ENCODE measurements around the gene ATP2C2. TPM values are rescaled to one million over a fixed set of nuclear protein-coding genes. Genes with fewer than 3 reads are reported as not detected.
A peak's percentile ranks its signal among the peaks of the same experiment; 100 is the strongest.

ATP2C2 gene
- total and polyA plus RNA-seq, 2 donors (not counting 1 experiment from before 2014, with no cell fraction given) = not detected

DNA sequence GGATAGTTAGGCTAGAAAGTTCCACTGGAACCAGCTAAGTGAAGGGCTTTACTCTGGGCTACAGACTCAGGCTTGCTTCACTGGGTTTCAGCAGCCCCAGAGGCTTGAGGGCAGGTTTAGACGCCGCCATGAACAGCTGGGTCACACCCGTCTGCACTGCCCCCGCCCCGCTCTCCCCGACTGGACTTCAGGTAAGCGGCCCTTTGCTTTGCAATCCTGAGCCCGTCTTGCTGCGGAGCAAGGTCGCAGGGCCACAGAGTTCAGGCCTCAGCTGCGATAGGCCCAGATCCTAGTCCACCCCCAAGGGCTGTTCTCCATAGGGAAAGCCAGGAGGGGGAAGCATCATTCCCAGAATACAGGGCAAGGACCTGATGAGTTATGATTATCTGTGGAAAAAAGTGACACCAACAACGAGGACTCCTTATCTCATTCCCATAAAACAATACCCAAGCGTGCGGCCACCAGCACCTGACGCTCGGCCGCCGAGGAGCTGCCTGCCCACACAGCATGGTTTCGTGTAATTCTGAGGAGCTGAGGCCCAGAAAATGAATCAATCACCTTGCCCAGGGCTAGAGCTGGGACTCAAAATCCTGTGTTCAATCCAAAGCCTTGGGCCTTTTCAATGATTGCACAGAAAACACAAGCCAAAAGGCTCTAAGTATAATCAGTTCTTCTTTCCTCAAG lies 115.7 kb downstream of the ATP2C2 start:
- WGBS (ENCODE audit: insufficient coverage) = 95% methylated on average over 17 of the region's 19 CpGs
- no peak overlapping the region for H3K9ac ChIP-seq (ENCODE audit: low read length)
- ATAC-seq (ENCODE audit: low read depth) = no peak
- Mint-ChIP-seq H3K4me1 (no peaks in the 10 kb centered on the region), H3K27me3 (no peaks in the 10 kb centered on the region), H3K27ac (no peak overlapping the region), H3K4me3 (no peak overlapping the region), H3K9me3 (ENCODE audit: insufficient read depth) (no peaks in the 10 kb centered on the region)
- no peak for DNase-seq
- no peak overlapping the region for H2AFZ ChIP-seq (ENCODE audit: insufficient read depth, low read depth, low read length, poor library complexity, severe bottlenecking)
- peaks cover 0 to 5% of the 10 kb centered on the region in 2 experiments for H3K36me3 ChIP-seq (replicated peaks in 1 of 2; ENCODE audit: control extremely low read depth in 1 of 2, control insufficient read depth in 1 of 2, extremely low read depth in 1 of 2, insufficient read depth in 2 of 2, low read length in 1 of 2)
- intact Hi-C loops (cut with micrococcal nuclease) = no loop called here
- H3K27me3 ChIP-seq (replicated peaks in 1 of 4; ENCODE audit: control extremely low read depth in 1 of 4, control insufficient read depth in 3 of 4, insufficient read depth in 4 of 4, low read length in 3 of 4) = no peaks in the 10 kb centered on the region
- H3K4me3 ChIP-seq (ENCODE audit: control extremely low read depth in 1 of 5, extremely low read depth in 1 of 5, insufficient read depth in 1 of 5, low read depth in 2 of 5, low read length in 4 of 5) = no peak overlapping the region
- H4K20me1 ChIP-seq (ENCODE audit: control insufficient read depth, insufficient read depth, low read length, poor library complexity, severe bottlenecking) = no peaks in the 10 kb centered on the region
- no peaks in the 10 kb centered on the region for H3K4me1 ChIP-seq (ENCODE audit: control insufficient read depth in 2 of 2, insufficient read depth in 2 of 2, low read length in 2 of 2)
- no peak for TF ChIP-seq CTCF (IDR thresholded peaks at IDR 0.05)
- TF ChIP-seq EZH2 (IDR thresholded peaks at IDR 0.05; ENCODE audit: borderline replicate concordance, insufficient read depth, low read depth, low read length, poor library complexity, severe bottlenecking) = no peak
- no peak overlapping the region for H3K27ac ChIP-seq (ENCODE audit: low read length in 2 of 2)
- no peaks in the 10 kb centered on the region for H3K9me3 ChIP-seq (ENCODE audit: control extremely low read depth in 1 of 3, control insufficient read depth in 2 of 3, insufficient read depth in 1 of 3, low read length in 2 of 3)
- POLR2A ChIA-PET = no interaction called here
- CTCF ChIA-PET = interaction anchor here (0.9 to 1.2 kb wide), 2 partner anchors 207 to 556 kb away, joined by 3 to 4 read pairs; no protein-coding TSS in a partner anchor
- no peak overlapping the region for H3K4me2 ChIP-seq (replicated peaks; ENCODE audit: low read depth, low read length, poor library complexity, severe bottlenecking)
- no peaks in the 10 kb centered on the region for H3K79me2 ChIP-seq (ENCODE audit: control insufficient read depth, insufficient read depth, low read length)

DNA sequence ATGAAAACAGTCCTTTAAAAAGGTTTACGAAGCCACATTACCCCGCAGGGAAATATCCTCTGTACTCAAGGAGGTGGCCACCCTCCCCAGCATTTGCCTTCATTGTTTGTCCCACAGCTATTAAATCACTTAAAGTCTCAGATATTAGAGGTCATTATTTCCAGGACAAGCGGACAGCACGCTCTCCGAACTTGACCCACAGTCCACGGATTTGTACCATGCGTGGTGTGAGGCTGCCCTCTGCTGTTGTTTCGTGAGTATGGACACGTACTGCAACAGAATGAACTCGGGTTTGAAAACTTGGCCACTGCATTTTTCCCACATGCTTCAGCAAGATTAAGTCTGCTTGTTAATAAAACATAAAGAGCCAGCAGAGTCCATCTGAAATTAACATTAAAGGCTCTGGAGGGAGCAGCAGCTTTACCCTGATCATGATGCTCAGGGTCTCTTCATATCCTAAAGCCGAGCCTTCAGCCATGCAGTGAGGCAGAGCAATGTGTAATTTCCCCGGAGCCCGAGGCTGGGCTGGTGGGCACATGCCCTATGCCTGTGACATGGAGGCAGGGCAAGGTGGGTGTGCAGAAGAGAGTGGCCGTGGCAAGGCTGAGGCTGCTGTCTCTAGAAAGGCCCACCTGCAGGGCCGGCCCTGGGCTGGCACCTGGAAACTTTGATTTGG lies 116.4 kb downstream of the ATP2C2 start:
- WGBS (ENCODE audit: insufficient coverage) = 88% methylated on average over 14 of the region's 15 CpGs
- Histone ChIP-seq H3K27me3 (replicated peaks in 1 of 4; ENCODE audit: control extremely low read depth in 1 of 4, control insufficient read depth in 3 of 4, insufficient read depth in 4 of 4, low read length in 3 of 4) (no peaks in the 10 kb centered on the region), H3K79me2 (ENCODE audit: control insufficient read depth, insufficient read depth, low read length) (no peaks in the 10 kb centered on the region), H3K9me3 (ENCODE audit: control extremely low read depth in 1 of 3, control insufficient read depth in 2 of 3, insufficient read depth in 1 of 3, low read length in 2 of 3) (no peaks in the 10 kb centered on the region), H3K4me3 (ENCODE audit: control extremely low read depth in 1 of 5, extremely low read depth in 1 of 5, insufficient read depth in 1 of 5, low read depth in 2 of 5, low read length in 4 of 5) (no peak overlapping the region), H3K27ac (ENCODE audit: low read length in 2 of 2) (no peak overlapping the region), H3K4me1 (ENCODE audit: control insufficient read depth in 2 of 2, insufficient read depth in 2 of 2, low read length in 2 of 2) (no peaks in the 10 kb centered on the region), H3K36me3 (replicated peaks in 1 of 2; ENCODE audit: control extremely low read depth in 1 of 2, control insufficient read depth in 1 of 2, extremely low read depth in 1 of 2, insufficient read depth in 2 of 2, low read length in 1 of 2) (peaks cover 0 to 5% of the 10 kb centered on the region in 2 experiments), H4K20me1 (ENCODE audit: control insufficient read depth, insufficient read depth, low read length, poor library complexity, severe bottlenecking) (no peaks in the 10 kb centered on the region), H3K9ac (ENCODE audit: low read length) (no peak overlapping the region), H2AFZ (ENCODE audit: insufficient read depth, low read depth, low read length, poor library complexity, severe bottlenecking) (no peak overlapping the region), H3K4me2 (replicated peaks; ENCODE audit: low read depth, low read length, poor library complexity, severe bottlenecking) (no peak overlapping the region)
- DNase-seq = no peak
- H3K27me3 Mint-ChIP-seq = no peaks in the 10 kb centered on the region
- ChIA-PET CTCF (interaction anchor here (1.2 kb wide), 1 partner anchor 208 kb away, joined by 4 read pairs; no protein-coding TSS in a partner anchor), POLR2A (no interaction called here)
- TF ChIP-seq EZH2 (IDR thresholded peaks at IDR 0.05; ENCODE audit: borderline replicate concordance, insufficient read depth, low read depth, low read length, poor library complexity, severe bottlenecking) = no peak
- peak; percentile 17 for TF ChIP-seq CTCF (IDR thresholded peaks at IDR 0.05)
- H3K4me3 Mint-ChIP-seq = no peak overlapping the region
- intact Hi-C loops (cut with micrococcal nuclease) = no loop called here
- ATAC-seq (ENCODE audit: low read depth) = no peak
- H3K4me1 Mint-ChIP-seq = no peaks in the 10 kb centered on the region
- H3K9me3 Mint-ChIP-seq (ENCODE audit: insufficient read depth) = no peaks in the 10 kb centered on the region
- no peak overlapping the region for H3K27ac Mint-ChIP-seq

All from B cell (primary cell).